K562 (cell line): ENCODE measurements around the gene CHRM4. TPM values are rescaled to one million over a fixed set of nuclear protein-coding genes. Genes with fewer than 3 reads are reported as not detected.

Experiments used
- DNMT1 ChIP-seq: fragments of 450-650 bp; IDR thresholded peaks from 2 replicates; pipeline ENCODE4 v1.6.1; 2016; ENCODE audit warnings: antibody characterized with exemption, mild to moderate bottlenecking
- E2F1 ChIP-seq: sonication (generic); formaldehyde crosslinking; IDR thresholded peaks from 2 replicates; pipeline ENCODE4 v1.8.1; 2023; ENCODE audit warnings: mild to moderate bottlenecking, missing genetic modification reagents, moderate library complexity
- E2F4 ChIP-seq: sonication (generic); formaldehyde crosslinking; IDR thresholded peaks from 2 replicates; pipeline ENCODE4 v1.8.0; 2022; ENCODE audit warnings: mild to moderate bottlenecking, low read depth, missing genetic modification reagents
- FOXJ2 ChIP-seq: fragments of 200-800 bp; sonication (Bioruptor generic); IDR thresholded peaks from 2 replicates; pipeline ENCODE4 v1.6.1; 2016; ENCODE audit warnings: missing genetic modification characterization, missing compliant biosample characterization
- GTF2E2 ChIP-seq: fragments of 200-800 bp; sonication (Bioruptor generic); IDR thresholded peaks from 2 replicates; pipeline ENCODE4 v1.6.1; 2016; ENCODE audit warnings: missing genetic modification characterization, missing compliant biosample characterization
- NFE2 ChIP-seq: IDR thresholded peaks from 2 replicates; pipeline ENCODE4 v1.6.1; 2014; ENCODE audit warnings: antibody characterized with exemption, low read depth
- PHB2 ChIP-seq: fragments of 450-650 bp; IDR thresholded peaks from 2 replicates; pipeline ENCODE4 v1.6.1; 2017; ENCODE audit warnings: low read depth
- PKNOX1 ChIP-seq: fragments of 450-650 bp; IDR thresholded peaks from 2 replicates; pipeline ENCODE4 v1.6.1; 2016
- RBM34 ChIP-seq: fragments of 200-400 bp; formaldehyde crosslinking; IDR thresholded peaks from 2 replicates; pipeline ENCODE4 v1.6.1; 2018; ENCODE audit warnings: low read length, borderline replicate concordance; ENCODE audit not compliant: insufficient read depth
- RCOR1 ChIP-seq, 2 experiments: IDR thresholded peaks; 2 replicates each; pipeline ENCODE4 v1.6.1; 2012; ENCODE audit warnings: low read depth in 2 of 2, low read length in 2 of 2, borderline replicate concordance in 1 of 2, improper control_type of control experiment in 1 of 2
- SIX5 ChIP-seq, 2 experiments: IDR thresholded peaks; 2 replicates each; pipeline ENCODE4 v1.6.1; 2011; ENCODE audit warnings: low read length in 2 of 2, borderline replicate concordance in 1 of 2, low read depth in 1 of 2, mild to moderate bottlenecking in 1 of 2, moderate library complexity in 1 of 2; ENCODE audit not compliant: insufficient read depth in 1 of 2
- SMARCE1 ChIP-seq: fragments of 450-650 bp; IDR thresholded peaks from 2 replicates; pipeline ENCODE4 v1.7.1; 2016; ENCODE audit warnings: mild to moderate bottlenecking
- SOX6 ChIP-seq: fragments of 450-650 bp; IDR thresholded peaks from 2 replicates; pipeline ENCODE4 v1.6.1; 2014; ENCODE audit warnings: mild to moderate bottlenecking
- STAT5A ChIP-seq: IDR thresholded peaks from 2 replicates; pipeline ENCODE4 v1.6.1; 2012; ENCODE audit warnings: low read length, inconsistent platforms, borderline replicate concordance
- TEAD4 ChIP-seq, 2 experiments: sonication (generic) in 1 of 2; formaldehyde crosslinking in 1 of 2; IDR thresholded peaks; 2 replicates each; pipeline versions ENCODE4 v1.6.1 to v1.8.0; 2012 to 2022; ENCODE audit warnings: borderline replicate concordance in 1 of 2, inconsistent platforms in 1 of 2, low read length in 1 of 2, mild to moderate bottlenecking in 1 of 2, missing genetic modification reagents in 1 of 2
- ZBTB12 ChIP-seq: fragments of 250-450 bp; sonication (Bioruptor Pico); IDR thresholded peaks from 2 replicates; pipeline ENCODE4 v1.4.0; 2020
- ZC3H4 ChIP-seq: sonication (generic); formaldehyde crosslinking; IDR thresholded peaks from 2 replicates; pipeline ENCODE4 v1.9.0; 2021; ENCODE audit warnings: missing genetic modification reagents, borderline replicate concordance
- ZFPM2 ChIP-seq: fragments of 250-450 bp; sonication (Bioruptor Pico); IDR thresholded peaks from 2 replicates; pipeline ENCODE4 v1.5.1; 2022; ENCODE audit warnings: mild to moderate bottlenecking
- ZNF134 ChIP-seq: fragments of 250-450 bp; sonication (Bioruptor Pico); conservative IDR thresholded peaks from 2 replicates; pipeline ENCODE4 v1.4.0; 2020
- ZNF263 ChIP-seq: sonication (generic); formaldehyde crosslinking; IDR thresholded peaks from 2 replicates; pipeline ENCODE4 v1.8.0; 2022; ENCODE audit warnings: mild to moderate bottlenecking, missing genetic modification reagents, borderline replicate concordance
- ZNF57 ChIP-seq: fragments of 450-650 bp; formaldehyde crosslinking; IDR thresholded peaks from 2 replicates; pipeline ENCODE4 v1.4.0; 2020; ENCODE audit warnings: mild to moderate bottlenecking, moderate library complexity
- ZNF639 ChIP-seq, 2 experiments: fragments of 200-800 bp in 1 of 2; sonication (Bioruptor generic) in 1 of 2; sonication (generic) in 1 of 2; formaldehyde crosslinking in 1 of 2; IDR thresholded peaks in 1 of 2; conservative IDR thresholded peaks in 1 of 2; 2 replicates each; pipeline versions ENCODE4 v1.5.0 to v1.6.1; 2016 to 2020; ENCODE audit warnings: missing compliant biosample characterization in 1 of 2, missing genetic modification characterization in 1 of 2, missing genetic modification reagents in 1 of 2
- polyA plus RNA-seq, 8 experiments: library from polyadenylated mRNA; depleted of rRNA in 4 of 8; stranded (reverse) in 5 of 8; unstranded in 3 of 8; fragments of >200 nt; fragmentation: Nextera tagmentation in 2 of 8; fragmentation: Illumina TruSeq in 1 of 8; extraction: Ambion mirVana in 2 of 8; extraction: Trizol in 1 of 8; gene quantifications; 2 replicates each; pipeline versions ENCODE4 v1.2.1 to v1.2.3, GENCODE V29; 2011 to 2014; ENCODE audit warnings: inconsistent platforms in 1 of 8, missing spikeins in 1 of 8
- total RNA-seq, 7 experiments: library from RNA; depleted of rRNA in 6 of 7; stranded (reverse); fragments of >200 nt in 6 of 7; fragmentation: Illumina TruSeq in 2 of 7; extraction: Trizol in 2 of 7; gene quantifications; 2 replicates each; pipeline versions ENCODE4 v1.2.1 to v1.2.3, GENCODE V29; 2011 to 2021; ENCODE audit warnings: low replicate concordance in 1 of 7

The CHRM4 gene
- total and polyA plus RNA-seq, 9 of the 15 experiments (the other 6 are each of a cell fraction or from before 2014, with no cell fraction given), result 0.22 to 1.3 (median 0.40) TPM; not detected in 2

GRCh38 chr11:46336563-46337180, 54.9 kb downstream of the CHRM4 start (continued):
- TF ChIP-seq ZNF57 (CRISPR knock-in tag) (no peak), E2F1 (CRISPR knock-in tag) (no peak), FOXJ2 (no peak), SMARCE1 (peak; percentile 87; the same call in 1 of the 2 replicates), RBM34 (no peak), ZNF263 (CRISPR knock-in tag) (peak; percentile 25; the same call in 1 of the 2 replicates), DNMT1 (no peak), PKNOX1 (no peak), SOX6 (peak; percentile 53; the same call in 1 of the 2 replicates), SIX5 (IDR thresholded peaks at IDR 0.05; ENCODE audit: borderline replicate concordance in 1 of 2, insufficient read depth in 1 of 2, low read depth in 1 of 2, low read length in 2 of 2) (no peak), ZNF639 (CRISPR knock-in tag; conservative IDR thresholded peaks at IDR 0.05 in 1 of 2, IDR thresholded peaks at IDR 0.05 in 1 of 2) (peak in 1 of 2 experiments; percentile 64; a peak in 1 of 4 replicates), NFE2 (peak; percentile 30; the same call in 1 of the 2 replicates), ZFPM2 (CRISPR knock-in tag) (no peak), GTF2E2 (tag) (no peak), STAT5A (peak; percentile 59; the same call in 1 of the 2 replicates), RCOR1 (IDR thresholded peaks at IDR 0.05; ENCODE audit: borderline replicate concordance in 1 of 2, low read depth in 2 of 2, low read length in 2 of 2) (peak in 1 of 2 experiments; percentile 96; a peak in 2 of 4 replicates), ZNF134 (CRISPR knock-in tag) (0 out of 2 replicates have a peak, but pooled peaks have one; percentile 18), PHB2 (no peak), ZC3H4 (CRISPR knock-in tag) (no peak), E2F4 (no peak), ZBTB12 (CRISPR knock-in tag) (peak; percentile 39; the same call in 1 of the 2 replicates), TEAD4 (IDR thresholded peaks at IDR 0.05; ENCODE audit: low read length) (peak; percentile 94), TEAD4 (CRISPR knock-in tag; IDR thresholded peaks at IDR 0.05; ENCODE audit: borderline replicate concordance) (no peak; the same call in 1 of the 2 replicates)
